Sigmoid colon (tissue), 7 donors: ENCODE data around the gene IRX3. TPM values are rescaled to one million over a fixed set of nuclear protein-coding genes. Genes with fewer than 3 reads are reported as not detected.

Experiments used
- DNase-seq: peaks from one replicate; pipeline ENCODE4 v3.0.0-alpha.2; 2019
- H3K27ac ChIP-seq, 4 donors: fragments of 200-600 bp; sonication (generic); one replicate each; pipeline ENCODE4 v1.5.1; 2016 to 2019; ENCODE audit warnings: mild to moderate bottlenecking in 1 of 4
- H3K27me3 ChIP-seq, 3 donors: fragments of 200-600 bp; sonication (generic); one replicate each; pipeline ENCODE4 v1.5.1; 2019; ENCODE audit warnings: mild to moderate bottlenecking in 1 of 3
- H3K36me3 ChIP-seq, 4 donors: fragments of 200-600 bp; sonication (generic); one replicate each; pipeline ENCODE4 v1.5.1; 2016 to 2019
- H3K4me1 ChIP-seq, 4 donors: fragments of 200-600 bp; sonication (generic); one replicate each; pipeline ENCODE4 v1.5.1; 2017 to 2019
- H3K4me3 ChIP-seq, 4 donors: fragments of 200-600 bp; sonication (generic); one replicate each; pipeline ENCODE4 v1.5.1; 2017 to 2019; ENCODE audit warnings: mild to moderate bottlenecking in 2 of 4, moderate library complexity in 1 of 4
- H3K9me3 ChIP-seq, 4 donors: fragments of 200-600 bp in 3 of 4; sonication (generic) in 3 of 4; one replicate each; pipeline versions ENCODE4 v1.5.1 to v1.6.1; 2013 to 2019
- EP300 ChIP-seq, 4 donors: sonication (generic); formaldehyde crosslinking; IDR thresholded peaks; one replicate each; pipeline ENCODE4 v1.6.1; 2017; ENCODE audit warnings: antibody characterized with exemption in 4 of 4
- POLR2A ChIP-seq, 2 donors: fragments of 450-650 bp; IDR thresholded peaks; one replicate each; pipeline ENCODE4 v1.6.1; 2016; ENCODE audit warnings: antibody characterized with exemption in 2 of 2, mild to moderate bottlenecking in 2 of 2, moderate library complexity in 2 of 2
- POLR2AphosphoS5 ChIP-seq, 4 donors: sonication (generic); formaldehyde crosslinking; IDR thresholded peaks; one replicate each; pipeline ENCODE4 v1.6.1; 2017; ENCODE audit warnings: antibody characterized with exemption in 4 of 4
- WGBS, 2 donors: extraction: QIAGEN DNeasy Blood & Tissue Kit; methylation state at CpG; one replicate each; pipeline ENCODE4 v1.1.7; 2013; 5-methylcytosine and 5-hydroxymethylcytosine counted together
- intact Hi-C: fragments of 100-400 bp; cut with DNase I; formaldehyde crosslinking; loops from one replicate; pipeline ENCODE4 v1.15.1; 2023
- polyA plus RNA-seq, 3 donors: library from polyadenylated mRNA; stranded (reverse); fragments of 200-250 nt; gene quantifications; one replicate each; pipeline ENCODE4 v1.2.3, GENCODE V29; 2013
- total RNA-seq, 4 donors: library from RNA; depleted of rRNA; stranded (reverse); fragments of >200 nt; gene quantifications; one replicate each; pipeline ENCODE4 v1.1.0, GENCODE V29; 2016
- TF ChIP-seq, protein P1 (sequence below), 4 experiments: fragments of 450-650 bp in 3 of 4; fragments of 200-600 bp in 1 of 4; IDR thresholded peaks; one replicate each; pipeline ENCODE4 v1.5.1; 2016 to 2019; ENCODE audit warnings: antibody characterized with exemption in 4 of 4, mild to moderate bottlenecking in 3 of 4, moderate library complexity in 2 of 4
- donor health status: healthy with polysubstance abuse.
- donor health status: Bipolar disorder and iron deficiency.
- donor health status: healthy.

IRX3 gene
- total and polyA plus RNA-seq, 7 donors = 0.10 to 0.33 (median 0.27) TPM; not detected in 4

DNA sequence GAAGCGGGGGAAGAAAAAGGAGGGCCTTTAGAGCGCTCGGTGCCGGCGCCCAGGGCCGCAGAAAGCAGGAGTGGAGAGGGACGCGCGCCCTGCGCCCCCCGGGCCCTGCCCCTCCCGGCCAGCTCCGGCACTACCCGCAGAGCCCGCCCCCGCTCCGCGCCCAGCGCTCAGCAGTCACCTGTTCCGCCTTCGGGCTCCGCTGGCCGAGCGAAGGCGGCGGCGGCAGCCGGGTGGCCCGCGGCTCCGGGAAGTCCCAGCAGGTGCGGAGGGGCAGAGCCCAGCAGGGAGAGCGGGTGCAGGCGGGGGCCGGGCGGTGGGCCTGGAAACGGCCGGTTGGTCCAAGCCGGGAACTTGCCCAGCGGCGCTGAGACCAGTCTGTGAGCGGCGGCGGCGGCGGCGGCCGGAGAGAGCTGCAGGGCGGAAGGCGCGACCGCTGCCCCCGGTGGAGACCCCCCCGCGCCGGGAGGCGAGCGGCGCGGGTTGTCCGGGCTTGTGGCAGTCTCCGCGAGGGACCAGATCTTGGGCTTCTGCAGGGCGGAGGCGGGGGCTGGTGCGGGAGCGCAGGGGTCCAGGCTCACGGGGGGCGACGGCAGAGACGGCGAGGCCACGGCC is 2.2 kb downstream of the IRX3 start:
- intact Hi-C loops = loop anchor here (10.0 kb wide), 2 partner anchors 390 to 510 kb away; no protein-coding TSS in a partner anchor
- 2 to 3% methylated on average over 73 of the region's 73 CpGs for WGBS, 2 donors
- TF ChIP-seq POLR2A (IDR thresholded peaks at IDR 0.05) (no peak), POLR2AphosphoS5 (IDR thresholded peaks at IDR 0.05) (no peak), EP300 (IDR thresholded peaks at IDR 0.05) (no peak)
- TF ChIP-seq, protein P1, sequence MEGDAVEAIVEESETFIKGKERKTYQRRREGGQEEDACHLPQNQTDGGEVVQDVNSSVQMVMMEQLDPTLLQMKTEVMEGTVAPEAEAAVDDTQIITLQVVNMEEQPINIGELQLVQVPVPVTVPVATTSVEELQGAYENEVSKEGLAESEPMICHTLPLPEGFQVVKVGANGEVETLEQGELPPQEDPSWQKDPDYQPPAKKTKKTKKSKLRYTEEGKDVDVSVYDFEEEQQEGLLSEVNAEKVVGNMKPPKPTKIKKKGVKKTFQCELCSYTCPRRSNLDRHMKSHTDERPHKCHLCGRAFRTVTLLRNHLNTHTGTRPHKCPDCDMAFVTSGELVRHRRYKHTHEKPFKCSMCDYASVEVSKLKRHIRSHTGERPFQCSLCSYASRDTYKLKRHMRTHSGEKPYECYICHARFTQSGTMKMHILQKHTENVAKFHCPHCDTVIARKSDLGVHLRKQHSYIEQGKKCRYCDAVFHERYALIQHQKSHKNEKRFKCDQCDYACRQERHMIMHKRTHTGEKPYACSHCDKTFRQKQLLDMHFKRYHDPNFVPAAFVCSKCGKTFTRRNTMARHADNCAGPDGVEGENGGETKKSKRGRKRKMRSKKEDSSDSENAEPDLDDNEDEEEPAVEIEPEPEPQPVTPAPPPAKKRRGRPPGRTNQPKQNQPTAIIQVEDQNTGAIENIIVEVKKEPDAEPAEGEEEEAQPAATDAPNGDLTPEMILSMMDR (IDR thresholded peaks at IDR 0.05) = no peak
- H3K27me3 ChIP-seq = peaks cover 72 to 92% (median 83%) of the 10 kb centered on the region in 3 donors
- H3K4me1 ChIP-seq = peaks cover 0 to 65% (median 60%) of the 10 kb centered on the region in 4 donors
- H3K36me3 ChIP-seq = no peaks in the 10 kb centered on the region
- H3K27ac ChIP-seq = no peak overlapping the region
- H3K4me3 ChIP-seq = peak overlapping the region in 2 of 4 donors; percentile 19 to 31
- H3K9me3 ChIP-seq = no peaks in the 10 kb centered on the region
- DNase-seq = no peak

DNA sequence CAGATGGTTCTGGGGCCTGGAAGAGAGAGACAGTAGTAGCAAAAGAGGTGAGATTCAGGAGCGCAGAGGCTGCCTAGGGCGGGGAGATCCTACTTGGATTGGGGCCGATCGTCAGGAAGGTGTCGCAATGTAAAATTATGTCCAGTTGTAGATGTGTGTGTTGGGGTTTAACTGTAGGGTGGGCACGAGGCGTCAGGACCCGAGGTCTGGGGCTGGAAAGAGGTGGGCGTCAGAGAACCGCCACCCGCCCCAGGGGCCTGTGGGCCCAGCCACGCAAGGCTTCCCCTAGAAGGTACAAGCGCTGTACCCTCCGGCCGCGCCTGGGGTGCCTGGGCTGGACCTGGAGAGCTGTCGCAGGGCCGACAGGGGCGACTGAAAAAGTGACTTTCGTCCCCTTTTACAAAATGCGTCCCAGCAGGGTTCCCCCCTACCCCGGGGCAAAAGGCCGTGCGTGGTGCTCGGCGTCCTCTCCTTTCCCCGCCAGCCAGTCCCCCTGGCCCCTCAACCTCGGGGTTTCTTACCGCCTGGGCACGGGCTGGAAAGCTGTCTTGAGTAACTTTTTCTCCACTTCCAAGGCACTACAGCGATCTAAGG is 2.8 kb downstream of the IRX3 start:
- Histone ChIP-seq H3K4me3 (peak overlapping the region in 1 of 4 donors; percentile 31), H3K4me1 (peaks cover 0 to 62% (median 59%) of the 10 kb centered on the region in 4 donors), H3K9me3 (no peaks in the 10 kb centered on the region), H3K27ac (no peak overlapping the region), H3K36me3 (no peaks in the 10 kb centered on the region), H3K27me3 (peaks cover 66 to 86% (median 77%) of the 10 kb centered on the region in 3 donors)
- intact Hi-C loops = loop anchor here (10.0 kb wide), 2 partner anchors 389 to 509 kb away; no protein-coding TSS in a partner anchor
- 5 to 8% methylated on average over 31 of the region's 31 CpGs for WGBS, 2 donors
- no peak for DNase-seq
- TF ChIP-seq POLR2AphosphoS5 (IDR thresholded peaks at IDR 0.05) = no peak
- no peak for TF ChIP-seq POLR2A (IDR thresholded peaks at IDR 0.05)
- no peak for TF ChIP-seq EP300 (IDR thresholded peaks at IDR 0.05)
- TF ChIP-seq, protein P1 (IDR thresholded peaks at IDR 0.05) = no peak

DNA sequence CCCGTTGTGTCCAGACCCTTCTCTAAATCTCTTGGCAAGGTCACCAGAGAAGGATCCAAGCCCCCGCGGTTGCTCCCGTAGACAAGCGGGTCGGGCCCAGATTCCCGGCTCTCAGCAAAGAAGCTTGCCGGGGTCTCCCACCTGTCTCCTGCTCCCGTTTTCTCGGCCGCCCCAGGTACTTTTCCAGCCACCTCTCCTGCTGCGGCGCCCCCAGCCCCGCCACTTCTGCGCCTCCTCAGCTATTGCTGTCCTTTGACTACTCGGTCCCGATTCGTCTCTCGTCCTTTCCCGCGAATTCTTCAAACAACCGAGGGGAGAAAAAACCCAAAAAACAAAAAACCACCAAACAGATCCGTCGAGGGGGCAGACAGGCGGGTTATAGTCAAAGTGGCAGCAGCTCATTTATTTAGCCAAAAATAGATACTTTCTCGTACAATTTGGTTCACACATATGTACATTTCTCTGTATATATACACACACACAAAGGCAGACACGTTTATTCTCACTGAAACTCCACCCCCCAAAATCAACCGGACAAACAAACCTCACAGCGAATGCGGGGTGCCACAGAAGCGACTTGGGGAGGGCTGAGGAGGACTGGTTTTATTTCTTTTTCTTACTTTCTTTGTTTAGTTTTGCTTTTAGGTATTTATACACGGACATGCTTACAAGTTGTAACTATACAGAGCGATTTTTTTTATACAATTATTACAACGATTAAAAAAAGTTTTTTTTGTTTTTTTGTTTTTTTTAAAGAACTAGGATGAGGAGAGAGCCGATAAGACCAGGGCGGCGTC is 3.5 kb downstream of the IRX3 start:
- intact Hi-C loops = loop anchor here (10.0 kb wide), 2 partner anchors 388 to 508 kb away; no protein-coding TSS in a partner anchor
- Histone ChIP-seq H3K27ac (no peak overlapping the region), H3K27me3 (peaks cover 59 to 79% (median 70%) of the 10 kb centered on the region in 3 donors), H3K4me1 (peaks cover 0 to 61% (median 59%) of the 10 kb centered on the region in 4 donors), H3K9me3 (no peaks in the 10 kb centered on the region), H3K4me3 (no peak overlapping the region), H3K36me3 (no peaks in the 10 kb centered on the region)
- WGBS, 2 donors = 8 to 9% methylated on average over 37 of the region's 37 CpGs
- TF ChIP-seq POLR2A (IDR thresholded peaks at IDR 0.05) (no peak), EP300 (IDR thresholded peaks at IDR 0.05) (no peak), POLR2AphosphoS5 (IDR thresholded peaks at IDR 0.05) (no peak)
- TF ChIP-seq, protein P1 (IDR thresholded peaks at IDR 0.05) = no peak
- no peak for DNase-seq

DNA sequence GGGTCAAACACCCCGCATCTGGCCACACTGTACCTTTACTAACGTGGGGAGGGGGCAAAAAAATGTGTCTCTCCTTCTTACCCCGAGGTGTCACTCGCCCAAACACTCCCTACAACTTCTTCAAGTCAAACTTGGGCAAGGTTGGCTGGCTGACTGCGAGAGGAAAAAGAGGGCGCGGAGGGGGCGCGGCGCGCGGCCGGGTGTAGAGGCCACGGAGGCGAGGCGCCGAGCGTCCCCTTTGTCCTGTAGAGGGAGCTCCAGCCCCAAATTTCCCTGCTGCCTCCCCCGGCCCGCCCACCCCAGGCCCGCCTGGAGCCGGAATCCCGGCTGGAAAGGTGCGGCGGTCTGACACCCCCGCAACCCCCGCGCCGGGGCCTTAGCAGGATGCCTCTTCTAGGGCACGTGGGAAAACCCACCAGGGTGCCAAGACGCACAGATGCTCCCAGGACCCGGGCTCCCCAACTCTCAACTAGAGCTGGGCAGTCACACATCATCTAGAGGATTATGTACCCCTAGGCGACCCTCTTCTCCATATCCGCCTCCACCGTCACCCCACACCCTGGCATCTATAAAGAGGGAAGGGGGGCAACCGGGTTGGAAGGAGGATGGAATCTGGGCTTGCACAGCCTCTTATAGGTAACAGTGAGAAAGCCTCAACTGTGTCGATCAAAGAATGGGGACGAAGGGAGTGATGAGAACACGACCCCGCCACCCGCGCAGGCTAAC is 4.2 kb downstream of the IRX3 start:
- TF ChIP-seq, protein P1 (IDR thresholded peaks at IDR 0.05) = peak in 2 of 4 experiments; percentile 7 to 44
- TF ChIP-seq POLR2A (IDR thresholded peaks at IDR 0.05) (no peak), POLR2AphosphoS5 (IDR thresholded peaks at IDR 0.05) (no peak)
- Histone ChIP-seq H3K4me1 (peaks cover 0 to 54% (median 51%) of the 10 kb centered on the region in 4 donors), H3K27me3 (peaks cover 53 to 71% (median 62%) of the 10 kb centered on the region in 3 donors), H3K4me3 (no peak overlapping the region), H3K36me3 (no peaks in the 10 kb centered on the region), H3K9me3 (no peaks in the 10 kb centered on the region), H3K27ac (no peak overlapping the region)
- 3 to 4% methylated on average over 42 of the region's 42 CpGs for WGBS, 2 donors
- intact Hi-C loops = loop anchor here (10.0 kb wide), 2 partner anchors 388 to 508 kb away; no protein-coding TSS in a partner anchor
- no peak for DNase-seq
